GM19468 (cell line): ENCODE results near the gene TAGLN2.

ENCODE experiments used
- ATAC-seq: cut with Tn5 transposase; IDR thresholded peaks from one replicate; pipeline ENCODE4 v1.9.1; 2021; ENCODE audit warnings: mild to moderate bottlenecking, moderate library complexity, moderate number of reproducible peaks; ENCODE audit not compliant: unreplicated experiment; ENCODE audit errors: extremely low read depth

Gene TAGLN2

DNA sequence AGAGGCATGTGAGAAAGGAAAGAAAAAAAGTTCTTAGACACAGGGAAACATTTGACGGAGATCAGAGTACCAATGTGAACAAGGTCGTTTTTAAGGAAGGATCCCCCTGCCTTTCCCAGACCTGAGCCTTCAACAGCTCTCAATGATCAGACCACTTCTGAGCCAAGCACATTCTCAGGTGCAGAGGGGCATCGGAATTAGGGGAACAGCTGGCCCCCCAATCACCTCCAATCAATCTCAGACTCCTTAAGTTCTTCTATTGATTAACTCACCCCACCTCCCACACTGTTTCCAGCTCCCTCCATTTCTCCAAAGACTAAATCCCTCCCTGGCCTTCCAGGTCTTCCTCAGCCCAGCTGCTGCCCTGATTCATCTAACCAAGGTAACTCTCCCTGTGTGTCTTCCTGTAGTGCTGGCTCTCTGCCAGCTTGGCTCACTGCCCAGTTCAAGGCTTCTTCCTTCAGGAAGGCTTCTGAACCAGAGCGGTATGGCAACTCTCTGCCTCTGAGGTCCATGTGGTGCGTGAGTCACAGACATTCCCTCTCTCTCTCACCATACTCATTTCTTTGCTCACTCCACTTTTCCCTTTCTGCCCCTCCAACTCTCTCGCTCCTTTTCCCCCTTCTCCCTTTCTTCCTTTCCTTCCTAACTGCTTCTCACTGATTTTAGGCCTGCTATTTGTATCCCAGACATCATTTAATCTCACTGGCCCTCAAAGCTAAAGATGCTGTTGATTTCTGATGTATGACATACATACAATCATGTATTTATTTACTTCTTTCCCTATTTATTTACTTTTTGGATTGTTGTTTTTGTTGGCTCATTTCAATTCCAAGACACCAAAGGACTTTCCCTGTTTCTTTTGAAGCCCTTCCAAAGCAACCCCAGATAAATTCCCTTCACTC is 43.4 kb downstream of the TAGLN2 start:
- ATAC-seq = no peak

DNA sequence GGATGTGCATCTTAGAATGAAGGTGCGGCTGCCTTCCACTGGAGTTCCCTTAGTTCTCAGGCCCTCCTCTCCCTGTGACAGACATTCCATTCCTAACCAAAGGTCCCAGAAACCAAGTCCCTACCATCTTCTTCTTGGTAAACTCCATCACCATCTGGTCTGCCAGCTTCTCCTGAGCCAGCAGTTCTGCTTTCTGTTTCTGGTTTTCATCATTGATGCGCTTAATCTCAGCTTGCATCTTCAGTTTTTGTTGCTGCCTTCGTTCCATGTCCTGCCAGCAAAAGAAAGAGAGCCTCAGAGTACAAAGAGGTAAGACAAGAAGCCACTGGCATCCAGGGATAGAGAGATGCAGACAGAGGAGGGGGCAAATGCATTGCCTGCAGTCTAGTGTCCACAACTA is 44.9 kb downstream of the TAGLN2 start:
- no peak for ATAC-seq

DNA sequence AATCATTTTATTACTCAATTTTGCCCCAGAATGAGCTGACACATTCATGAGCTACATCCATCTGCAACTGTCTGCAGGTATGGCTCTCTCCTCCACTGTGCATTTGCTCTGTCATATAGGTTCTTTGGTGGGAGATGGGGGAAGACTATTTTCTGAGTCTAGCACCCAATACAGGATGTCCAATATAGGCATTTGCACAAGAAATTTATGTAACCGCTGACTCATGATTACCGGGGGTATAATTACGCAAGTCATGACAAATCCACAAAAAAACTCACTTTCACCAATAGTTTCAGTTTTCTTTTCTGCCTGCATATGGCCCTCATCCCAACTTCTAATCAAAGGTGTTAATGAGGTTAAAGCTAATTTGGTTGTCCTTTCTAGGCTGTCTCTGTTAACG is 45.3 kb downstream of the TAGLN2 start:
- ATAC-seq = no peak

DNA sequence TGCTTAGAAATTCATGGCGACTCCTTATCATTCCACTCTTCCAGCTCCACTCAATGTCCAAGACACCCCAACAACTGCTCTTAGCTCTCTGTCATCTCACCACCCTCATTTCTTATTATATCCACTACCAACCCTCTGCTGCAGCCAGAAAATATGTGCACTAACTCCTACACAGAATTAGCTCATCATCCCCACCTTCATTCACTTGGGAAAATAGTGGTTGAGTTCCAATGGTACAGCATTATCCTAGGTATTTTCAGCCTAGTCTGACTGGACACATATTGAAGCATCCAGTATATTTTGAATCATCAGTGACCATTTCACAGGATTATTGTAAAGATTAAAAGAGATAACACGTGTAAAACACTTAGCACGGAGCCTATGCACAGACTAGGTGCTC is 46.2 kb downstream of the TAGLN2 start:
- ATAC-seq = no peak

DNA sequence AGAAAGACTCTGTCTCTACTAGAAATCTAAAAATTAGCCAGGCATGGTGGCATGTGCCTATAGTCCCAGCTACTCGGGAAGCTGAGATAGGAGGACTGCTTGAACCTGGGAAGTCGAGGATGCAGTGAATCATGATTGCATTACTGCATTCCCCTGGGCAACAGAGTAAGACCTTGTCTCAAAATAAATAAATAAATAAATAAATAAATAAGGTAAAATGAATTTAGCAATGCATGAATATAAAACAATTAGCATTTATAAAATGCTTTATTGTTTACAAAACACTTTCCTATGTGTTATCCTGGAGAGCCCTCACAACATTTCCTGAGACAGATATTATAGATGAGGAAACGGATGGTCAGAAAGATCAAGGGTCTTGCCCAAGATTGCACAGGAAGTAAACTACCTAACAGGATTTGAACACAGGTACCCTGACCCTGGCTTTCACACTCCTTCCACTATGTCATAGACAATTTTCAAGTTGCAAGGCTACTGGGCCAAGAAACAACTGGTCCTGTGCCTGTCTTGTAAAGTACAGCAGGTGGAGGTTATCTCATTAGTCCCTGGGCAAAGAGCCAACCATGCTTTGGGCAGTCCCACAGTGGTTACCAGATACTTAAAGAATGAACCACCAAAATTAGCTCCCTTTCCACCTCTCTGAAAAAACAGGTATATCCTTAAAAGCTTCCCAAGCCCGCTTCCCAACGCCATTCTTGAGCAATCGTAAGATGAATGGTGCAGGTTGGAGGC is 47.4 kb downstream of the TAGLN2 start:
- no peak for ATAC-seq

DNA sequence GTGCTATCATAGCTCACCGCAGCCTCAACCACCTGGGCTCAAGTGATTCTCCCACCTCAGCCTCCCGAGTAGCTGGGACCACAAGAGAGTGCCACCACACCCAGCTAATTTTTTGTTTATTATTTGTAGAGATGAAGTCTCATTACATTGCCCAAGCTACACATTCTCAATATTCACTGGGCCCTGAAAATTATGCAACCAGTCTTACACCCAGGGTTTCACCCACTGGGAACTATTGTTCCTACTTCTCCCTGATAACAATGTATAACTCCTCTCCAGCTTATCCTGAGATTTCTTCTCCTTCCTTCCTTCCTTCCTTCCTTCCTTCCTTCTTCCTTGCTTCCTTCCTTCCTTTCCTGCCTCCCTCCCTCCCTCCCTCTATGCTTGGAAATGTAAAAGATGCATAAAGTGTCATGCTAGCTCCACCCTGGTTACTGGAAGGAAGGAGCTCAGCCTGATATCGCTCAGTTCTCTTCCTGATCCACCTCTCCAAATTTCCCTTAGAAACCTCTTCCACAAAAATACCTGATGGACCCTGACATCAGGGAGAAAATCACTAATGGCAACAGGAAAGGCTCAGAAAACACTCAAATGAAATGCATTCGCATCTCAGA is 51.7 kb downstream of the TAGLN2 start:
- ATAC-seq = no peak

DNA sequence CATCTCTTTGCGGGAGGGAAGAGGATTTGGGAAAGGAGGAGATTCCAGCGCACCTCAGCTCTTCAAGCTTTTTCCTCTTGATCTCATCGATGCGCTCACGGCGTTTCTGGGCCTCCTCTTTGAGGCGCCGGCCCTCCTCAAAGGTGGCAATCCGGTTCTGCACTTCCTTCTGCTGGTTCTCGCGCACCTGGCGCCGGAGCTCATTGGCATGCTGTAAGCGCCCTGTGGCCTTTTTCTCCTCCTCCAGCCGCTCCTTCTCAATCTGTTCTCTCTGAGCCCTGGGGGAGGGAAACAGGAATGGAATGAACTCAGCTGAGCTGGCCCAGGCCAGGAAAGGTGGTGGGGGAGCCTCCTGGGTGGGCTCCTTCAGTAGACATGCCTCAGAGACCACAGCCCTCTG is 52.4 kb downstream of the TAGLN2 start:
- no peak for ATAC-seq

DNA sequence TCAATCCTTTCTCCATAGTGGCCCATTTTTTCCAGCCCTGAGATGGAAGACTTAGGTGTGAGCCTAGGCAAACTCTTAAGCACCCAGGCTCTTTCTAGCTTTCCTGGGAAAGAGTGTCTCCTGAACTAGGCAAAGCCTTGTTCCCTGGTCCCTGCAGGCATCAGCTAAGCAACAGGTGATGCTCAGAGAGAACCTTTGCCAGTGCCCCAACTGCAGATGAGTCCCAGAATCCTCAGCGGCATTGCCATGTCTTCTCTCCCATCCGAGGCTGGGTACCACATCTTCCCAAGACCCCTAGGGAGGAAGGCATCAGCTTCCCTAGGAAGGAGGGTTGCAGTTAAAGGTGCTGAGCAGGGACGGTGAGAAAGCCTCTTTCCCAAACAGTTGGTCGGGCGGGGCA is 54.6 kb downstream of the TAGLN2 start:
- ATAC-seq = no peak

DNA sequence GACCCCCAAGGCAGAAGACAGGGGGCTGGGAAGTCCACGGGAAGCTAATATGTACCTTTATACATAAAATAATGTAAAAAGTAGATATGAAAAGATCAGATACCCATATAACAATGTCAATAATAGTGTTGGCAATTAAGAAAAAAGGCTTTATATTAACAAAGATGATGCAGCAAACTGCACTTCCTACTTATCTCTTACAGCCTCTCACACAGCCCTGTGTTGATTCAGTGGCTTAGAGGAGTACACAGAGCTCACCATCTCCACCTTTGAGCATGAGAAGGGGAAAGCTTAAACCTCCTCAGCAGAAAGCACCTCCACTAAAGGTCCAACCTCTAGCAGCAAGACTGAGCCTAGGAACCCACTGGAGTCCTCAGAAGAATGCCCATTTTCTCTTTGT is 55.7 kb downstream of the TAGLN2 start:
- no peak for ATAC-seq

DNA sequence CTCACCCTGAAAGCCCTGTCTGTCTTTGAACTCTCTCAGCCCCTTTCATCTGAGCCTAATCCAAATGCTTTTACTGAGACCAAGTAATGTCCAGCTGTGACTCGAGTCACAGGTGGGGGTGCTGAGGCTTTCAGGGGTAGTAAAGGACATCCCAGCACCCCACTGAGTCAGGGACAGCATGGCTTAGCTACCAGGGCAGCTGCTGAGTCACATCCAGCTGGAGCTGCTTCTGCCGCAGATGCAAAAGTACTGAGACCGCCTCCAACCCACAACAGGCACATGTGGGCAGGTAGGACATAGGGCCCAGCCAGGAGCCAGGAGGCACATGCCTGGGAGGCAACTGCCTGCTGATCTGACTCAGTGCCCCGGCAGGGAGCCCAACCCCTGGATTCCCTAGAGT is 56.1 kb downstream of the TAGLN2 start:
- no peak for ATAC-seq

DNA sequence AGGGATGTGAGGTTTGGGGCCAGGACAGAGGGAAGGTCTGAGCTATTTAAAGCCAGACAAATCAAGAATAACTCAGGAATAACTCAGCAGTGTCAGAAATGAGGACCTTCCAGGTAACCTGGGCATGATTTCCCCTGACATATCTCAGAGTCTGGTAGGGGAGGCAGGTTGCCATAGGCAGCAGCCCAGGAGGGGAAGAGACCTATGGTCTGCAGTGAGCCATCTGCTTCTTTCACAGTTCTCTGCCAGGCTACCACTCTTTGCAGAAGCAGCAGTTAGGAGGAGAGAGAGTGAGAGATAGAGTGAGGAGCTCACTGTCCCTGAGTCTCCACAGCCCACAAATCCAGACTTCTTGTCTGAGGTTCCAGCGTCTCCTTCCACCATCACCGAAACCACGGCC is 56.5 kb downstream of the TAGLN2 start:
- ATAC-seq = no peak
